Loucy (cell line): Measurements from ENCODE around the gene SUSD5.
"Not testable (repeated sequence)": the region's sequence is repeated elsewhere in the genome, so short reads cannot be mapped to it uniquely, and the experiment has no call there.

Source experiments
- H2AFZ ChIP-seq: fragments of 200-600 bp; sonication (generic); 2 replicates; pipeline ENCODE4 v1.6.0; 2016; ENCODE audit warnings: antibody characterized with exemption, mild to moderate bottlenecking, low read length, moderate library complexity
- H3F3A ChIP-seq: fragments of 200-600 bp; 2 replicates; pipeline ENCODE4 v1.6.0; 2016; ENCODE audit warnings: antibody characterized with exemption, low read depth, mild to moderate bottlenecking
- H3K27me3 ChIP-seq: fragments of 200-600 bp; sonication (generic); 2 replicates; pipeline ENCODE4 v1.6.1; 2014; ENCODE audit warnings: low read length, mild to moderate bottlenecking; ENCODE audit not compliant: insufficient read depth, poor library complexity, severe bottlenecking
- H3K36me3 ChIP-seq: fragments of 200-600 bp; sonication (generic); 2 replicates; pipeline ENCODE4 v1.6.1; 2016; ENCODE audit warnings: low read length; ENCODE audit not compliant: insufficient read depth
- H3K4me1 ChIP-seq: fragments of 200-600 bp; sonication (generic); 2 replicates; pipeline ENCODE4 v1.5.1; 2014; ENCODE audit warnings: low read length, mild to moderate bottlenecking; ENCODE audit not compliant: insufficient read depth, poor library complexity, severe bottlenecking
- H3K4me2 ChIP-seq: fragments of 200-600 bp; sonication (generic); 2 replicates; pipeline ENCODE4 v1.6.0; 2014; ENCODE audit warnings: antibody characterized with exemption, low read length, low read depth, mild to moderate bottlenecking; ENCODE audit not compliant: poor library complexity, severe bottlenecking
- H3K4me3 ChIP-seq: fragments of 200-600 bp; sonication (generic); 2 replicates; pipeline ENCODE4 v1.5.1; 2014; ENCODE audit warnings: low read length, mild to moderate bottlenecking, mixed read lengths; ENCODE audit not compliant: poor library complexity, severe bottlenecking
- H3K79me2 ChIP-seq: fragments of 200-600 bp; sonication (generic); 2 replicates; pipeline ENCODE4 v1.6.1; 2014; ENCODE audit warnings: low read length; ENCODE audit not compliant: insufficient read depth
- H3K9ac ChIP-seq: fragments of 200-600 bp; sonication (generic); 2 replicates; pipeline ENCODE4 v1.6.0; 2014; ENCODE audit warnings: mild to moderate bottlenecking, low read depth, low read length, moderate library complexity; ENCODE audit not compliant: poor library complexity, severe bottlenecking
- H3K9me2 ChIP-seq: fragments of 200-600 bp; sonication (generic); replicated peaks from 2 replicates; pipeline ENCODE4 v1.6.1; 2016; ENCODE audit warnings: low read depth, low read length, mixed read lengths
- H3K9me3 ChIP-seq: fragments of 200-600 bp; sonication (generic); 2 replicates; pipeline ENCODE4 v1.6.1; 2014; ENCODE audit warnings: mild to moderate bottlenecking, antibody characterized with exemption, low read length, low read depth; ENCODE audit not compliant: insufficient read depth
- H4K20me1 ChIP-seq: fragments of 200-600 bp; sonication (generic); 2 replicates; pipeline ENCODE4 v1.6.0; 2014; ENCODE audit warnings: antibody characterized with exemption, low read length, mild to moderate bottlenecking; ENCODE audit not compliant: insufficient read depth, poor library complexity, severe bottlenecking
- EZH2phosphoT487 ChIP-seq: fragments of 200-600 bp; IDR thresholded peaks from 2 replicates; pipeline ENCODE4 v1.6.1; 2018; ENCODE audit warnings: antibody characterized with exemption, mild to moderate bottlenecking, moderate library complexity, borderline replicate concordance
- TF ChIP-seq, protein P1 (sequence below): fragments of 200-600 bp; sonication (generic); conservative IDR thresholded peaks from 2 replicates; pipeline ENCODE4 v1.5.1; 2014; ENCODE audit warnings: mild to moderate bottlenecking, antibody characterized with exemption, low read length

The SUSD5 gene

DNA sequence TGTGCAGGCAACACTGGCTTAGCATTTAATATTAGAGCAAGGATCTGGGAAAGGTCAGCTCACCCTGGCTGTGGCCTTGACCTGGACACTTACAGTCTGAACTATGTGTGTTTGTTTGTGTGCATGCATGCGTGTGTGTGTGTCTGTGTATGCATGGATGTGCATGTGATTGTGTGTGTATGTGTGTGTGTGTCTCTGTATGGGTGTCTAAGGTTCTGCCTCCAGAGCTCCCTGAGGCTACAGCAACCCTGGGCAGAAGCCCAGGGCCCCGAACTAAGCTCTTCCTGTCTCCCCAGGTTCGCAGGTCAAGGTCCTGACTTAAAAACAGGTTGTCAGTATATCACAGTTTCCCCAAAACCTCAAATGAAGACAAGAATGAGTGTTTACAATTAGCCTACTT lies 51.3 kb downstream of the SUSD5 start:
- H3K36me3 ChIP-seq: no peaks in the 10 kb centered on the region
- peaks cover 16% of the 10 kb centered on the region for H3K4me1 ChIP-seq
- peak overlapping the region; percentile 87 for H2AFZ ChIP-seq
- H4K20me1 ChIP-seq: no peaks in the 10 kb centered on the region
- H3K4me3 ChIP-seq: no peak overlapping the region
- H3K4me2 ChIP-seq: no peak overlapping the region
- no peaks in the 10 kb centered on the region for H3F3A ChIP-seq
- H3K9ac ChIP-seq: no peak overlapping the region
- no peaks in the 10 kb centered on the region for H3K27me3 ChIP-seq
- H3K79me2 ChIP-seq: no peaks in the 10 kb centered on the region
- no peaks in the 10 kb centered on the region for H3K9me2 ChIP-seq
- TF ChIP-seq EZH2phosphoT487: no peak
- TF ChIP-seq, protein P1, sequence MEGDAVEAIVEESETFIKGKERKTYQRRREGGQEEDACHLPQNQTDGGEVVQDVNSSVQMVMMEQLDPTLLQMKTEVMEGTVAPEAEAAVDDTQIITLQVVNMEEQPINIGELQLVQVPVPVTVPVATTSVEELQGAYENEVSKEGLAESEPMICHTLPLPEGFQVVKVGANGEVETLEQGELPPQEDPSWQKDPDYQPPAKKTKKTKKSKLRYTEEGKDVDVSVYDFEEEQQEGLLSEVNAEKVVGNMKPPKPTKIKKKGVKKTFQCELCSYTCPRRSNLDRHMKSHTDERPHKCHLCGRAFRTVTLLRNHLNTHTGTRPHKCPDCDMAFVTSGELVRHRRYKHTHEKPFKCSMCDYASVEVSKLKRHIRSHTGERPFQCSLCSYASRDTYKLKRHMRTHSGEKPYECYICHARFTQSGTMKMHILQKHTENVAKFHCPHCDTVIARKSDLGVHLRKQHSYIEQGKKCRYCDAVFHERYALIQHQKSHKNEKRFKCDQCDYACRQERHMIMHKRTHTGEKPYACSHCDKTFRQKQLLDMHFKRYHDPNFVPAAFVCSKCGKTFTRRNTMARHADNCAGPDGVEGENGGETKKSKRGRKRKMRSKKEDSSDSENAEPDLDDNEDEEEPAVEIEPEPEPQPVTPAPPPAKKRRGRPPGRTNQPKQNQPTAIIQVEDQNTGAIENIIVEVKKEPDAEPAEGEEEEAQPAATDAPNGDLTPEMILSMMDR: no peak
- no peaks in the 10 kb centered on the region for H3K9me3 ChIP-seq

DNA sequence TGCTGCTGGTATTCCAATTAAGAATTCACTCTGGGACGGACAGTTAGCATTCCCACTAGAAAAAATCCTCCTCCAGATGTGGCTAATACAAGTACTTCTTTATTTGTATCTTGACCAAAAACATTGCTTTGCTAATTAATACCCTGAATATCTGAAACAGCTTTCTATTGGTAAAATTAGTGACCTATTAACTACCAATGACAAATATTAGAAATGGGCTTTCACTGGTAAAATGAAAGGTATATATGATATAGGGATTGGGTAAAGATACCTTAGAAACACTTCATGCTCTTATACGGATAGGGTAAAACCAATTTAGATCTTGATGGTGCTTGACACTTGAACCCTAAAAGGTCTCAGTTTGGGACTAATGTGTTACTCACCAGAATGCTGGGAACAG lies 52.5 kb downstream of the SUSD5 start:
- no peak overlapping the region for H3K9ac ChIP-seq
- H3K4me2 ChIP-seq: no peak overlapping the region
- H3K79me2 ChIP-seq: no peaks in the 10 kb centered on the region
- peaks cover 6% of the 10 kb centered on the region for H3K4me1 ChIP-seq
- no peak overlapping the region for H3K4me3 ChIP-seq
- H3F3A ChIP-seq: no peaks in the 10 kb centered on the region
- H3K9me3 ChIP-seq: no peaks in the 10 kb centered on the region
- no peaks in the 10 kb centered on the region for H4K20me1 ChIP-seq
- no peak overlapping the region for H2AFZ ChIP-seq
- H3K27me3 ChIP-seq: no peaks in the 10 kb centered on the region
- no peaks in the 10 kb centered on the region for H3K9me2 ChIP-seq
- TF ChIP-seq EZH2phosphoT487: no peak
- TF ChIP-seq, protein P1: no peak
- H3K36me3 ChIP-seq: no peaks in the 10 kb centered on the region

DNA sequence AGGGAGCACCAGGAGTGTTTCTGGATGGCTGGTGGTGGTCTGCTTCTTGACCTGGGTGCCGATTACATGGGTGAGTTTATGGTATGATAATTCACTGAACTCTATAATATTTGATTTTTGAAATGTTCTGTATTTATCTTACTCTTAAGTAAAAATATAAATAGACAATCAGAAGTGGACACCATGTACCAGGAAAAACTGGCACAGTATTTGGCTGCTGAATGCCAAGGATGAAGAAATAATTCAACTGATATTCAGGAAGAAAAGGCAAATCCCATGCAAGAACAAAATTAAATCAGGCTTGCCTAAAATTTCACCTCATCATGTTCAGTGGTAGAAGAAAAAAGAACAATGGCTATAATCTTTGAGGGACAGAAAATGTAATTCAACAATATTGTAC lies 53.2 kb downstream of the SUSD5 start:
- Histone ChIP-seq H4K20me1 (no peaks in the 10 kb centered on the region), H3K9me2 (no peaks in the 10 kb centered on the region), H3K79me2 (no peaks in the 10 kb centered on the region), H3K4me1 (peaks cover 6% of the 10 kb centered on the region), H3K9me3 (no peaks in the 10 kb centered on the region), H3K27me3 (no peaks in the 10 kb centered on the region), H3K9ac (no peak overlapping the region), H3K4me3 (no peak overlapping the region), H3F3A (no peaks in the 10 kb centered on the region), H3K4me2 (no peak overlapping the region), H3K36me3 (no peaks in the 10 kb centered on the region), H2AFZ (no peak overlapping the region)
- TF ChIP-seq, protein P1: no peak
- no peak for TF ChIP-seq EZH2phosphoT487

DNA sequence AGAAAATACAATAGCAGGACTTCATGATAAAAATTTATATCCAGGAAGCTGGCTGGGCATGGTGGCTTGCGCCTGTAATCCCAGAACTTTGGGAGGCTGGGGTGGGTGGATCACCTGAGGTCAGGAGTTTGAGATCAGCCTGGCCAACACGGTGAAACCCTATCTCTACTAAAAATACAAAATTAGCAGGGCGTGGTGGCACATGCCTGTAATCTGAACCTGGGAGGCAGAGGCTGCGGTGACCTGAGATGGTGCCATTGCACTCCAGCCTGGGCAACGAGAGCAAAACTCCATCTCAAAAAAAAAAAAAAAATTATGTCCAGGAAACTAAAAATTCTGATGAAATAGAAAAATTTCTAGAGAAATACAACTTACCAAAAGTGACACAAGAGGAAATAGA lies 56.0 kb downstream of the SUSD5 start:
- H3K9me2 ChIP-seq, H3K4me3 ChIP-seq, H3K9ac ChIP-seq, H3K9me3 ChIP-seq, H3K36me3 ChIP-seq, H3K4me2 ChIP-seq, H2AFZ ChIP-seq, H3K27me3 ChIP-seq, H3K4me1 ChIP-seq, H3K79me2 ChIP-seq, H3F3A ChIP-seq, H4K20me1 ChIP-seq: not testable (repeated sequence)
